K562 (cell line): ENCODE data around the gene PLK1. TPM values are rescaled to one million over a fixed set of nuclear protein-coding genes. Genes with fewer than 3 reads are reported as not detected.

Experiments used
- ATAC-seq: fragments of 200-7000 bp; cut with Tn5 transposase; 3 replicates; pipeline ENCODE4 v1.9.1; 2020; ENCODE audit warnings: moderate library complexity
- BruUV-seq: library from RNA; stranded (reverse); fragments of 400-500 nt; replicated peaks from 2 replicates; lab custom pipeline; 2021; lab: Mats Ljungman, UMichigan
- CTCF ChIA-PET: fragments of 300-600 bp; formaldehyde crosslinking; extraction: SDS; loops from one replicate; lab custom pipeline; 2021; ENCODE audit warnings: low intra/inter-chr PET ratio; lab: Yijun Ruan, JAX
- POLR2A ChIA-PET: fragments of 300-600, 350-650 bp; sonication (Branson Sonifier 250); formaldehyde crosslinking; extraction: SDS; loops from one replicate; lab custom pipeline; 2021; ENCODE audit warnings: antibody characterized with exemption, inconsistent platforms; lab: Yijun Ruan, JAX
- DNase-seq, 4 experiments: peaks; one replicate each; pipeline versions ENCODE4 v3.0.0 to v3.0.0-alpha.2; 2011 to 2018; ENCODE audit warnings: low spot score in 3 of 4, mixed read lengths in 3 of 4; ENCODE audit errors: extremely low read depth in 1 of 4
- FAIRE-seq: peaks from 2 replicates; lab custom pipeline; 2011; peaks lifted over from hg19 to GRCh38; lab: Jason Lieb, UNC
- H2AFZ ChIP-seq: 2 replicates; pipeline ENCODE4 v1.6.0; 2011; ENCODE audit warnings: low read depth, low read length, control low read depth, inconsistent platforms
- H3K27ac ChIP-seq: fragments of 200-600 bp; 3 replicates; pipeline ENCODE4 v1.8.0; 2011; ENCODE audit warnings: low read depth, mild to moderate bottlenecking, control low read depth, inconsistent platforms, low read length, moderate library complexity, mixed read lengths; ENCODE audit errors: extremely low read depth
- H3K27me3 ChIP-seq, 2 experiments: fragments of 300-600 bp in 1 of 2; 2 replicates in 1 of 2; 3 replicates in 1 of 2; pipeline versions ENCODE4 v1.6.0 to v1.8.0; 2011; ENCODE audit warnings: inconsistent platforms in 2 of 2, low read length in 2 of 2, mild to moderate bottlenecking in 1 of 2, mixed read lengths in 1 of 2, moderate library complexity in 1 of 2; ENCODE audit not compliant: control insufficient read depth in 2 of 2, insufficient read depth in 2 of 2
- H3K36me3 ChIP-seq: fragments of 300-600 bp; 3 replicates; pipeline ENCODE4 v1.8.0; 2011; ENCODE audit warnings: mild to moderate bottlenecking, low read length, inconsistent platforms; ENCODE audit not compliant: control insufficient read depth, insufficient read depth
- H3K4me1 ChIP-seq, 2 experiments: fragments of 200-600 bp in 1 of 2; replicated peaks in 1 of 2; 2 replicates in 1 of 2; 3 replicates in 1 of 2; pipeline versions ENCODE4 v1.5.1 to v1.8.0; 2011; ENCODE audit warnings: inconsistent platforms in 2 of 2, low read length in 2 of 2, mild to moderate bottlenecking in 1 of 2, mixed read lengths in 1 of 2, moderate library complexity in 1 of 2; ENCODE audit not compliant: control insufficient read depth in 2 of 2, insufficient read depth in 2 of 2
- H3K4me2 ChIP-seq: 2 replicates; pipeline ENCODE4 v1.6.1; 2011; ENCODE audit warnings: low read length, control low read depth, inconsistent platforms, mixed read lengths; ENCODE audit not compliant: insufficient read depth
- H3K4me3 ChIP-seq: fragments of 200-600 bp; sonication (generic), shearing (Covaris generic); 2 replicates; pipeline ENCODE4 v1.5.1; 2016; ENCODE audit warnings: control low read depth, inconsistent platforms
- H3K79me2 ChIP-seq: fragments of 200-600 bp; 3 replicates; pipeline ENCODE4 v1.8.0; 2011; ENCODE audit warnings: low read length, inconsistent platforms; ENCODE audit not compliant: control insufficient read depth, insufficient read depth
- H3K9ac ChIP-seq, 2 experiments: 2 replicates each; pipeline versions ENCODE4 v1.6.0 to v1.6.1; 2011; ENCODE audit warnings: low read depth in 2 of 2, low read length in 2 of 2, control low read depth in 1 of 2, inconsistent platforms in 1 of 2, mild to moderate bottlenecking in 1 of 2, mixed read lengths in 1 of 2; ENCODE audit not compliant: insufficient read depth in 1 of 2
- H3K9me1 ChIP-seq: one replicate; pipeline ENCODE4 v1.6.0; 2011; ENCODE audit warnings: inconsistent platforms, mild to moderate bottlenecking, low read length, moderate library complexity; ENCODE audit not compliant: control insufficient read depth, insufficient read depth
- H3K9me3 ChIP-seq: replicated peaks from 2 replicates; pipeline ENCODE4 v1.5.1; 2011; ENCODE audit warnings: low read depth, low read length, inconsistent platforms; ENCODE audit not compliant: control insufficient read depth, insufficient read depth
- H4K20me1 ChIP-seq: replicated peaks from 2 replicates; pipeline ENCODE4 v1.6.1; 2011; ENCODE audit warnings: low read length, inconsistent platforms, mixed read lengths; ENCODE audit not compliant: control insufficient read depth, insufficient read depth
- CXXC5 ChIP-seq: fragments of 250-450 bp; sonication (Bioruptor Pico); IDR thresholded peaks from 2 replicates; pipeline ENCODE4 v1.8.0; 2022; ENCODE audit warnings: inconsistent platforms, mild to moderate bottlenecking, moderate library complexity
- DPF2 ChIP-seq: fragments of 450-650 bp; IDR thresholded peaks from 2 replicates; pipeline ENCODE4 v1.6.1; 2016
- ETV1 ChIP-seq: fragments of 450-650 bp; conservative IDR thresholded peaks from 2 replicates; pipeline ENCODE4 v1.6.1; 2016; ENCODE audit warnings: missing genetic modification characterization, control low read depth, low read depth, missing compliant biosample characterization
- FOXK2 ChIP-seq, 2 experiments: fragments of 450-650 bp; IDR thresholded peaks in 1 of 2; conservative IDR thresholded peaks in 1 of 2; 2 replicates each; pipeline ENCODE4 v1.6.1; 2016; ENCODE audit warnings: low read depth in 2 of 2, mild to moderate bottlenecking in 1 of 2
- JUN ChIP-seq, 2 experiments: sonication (generic) in 1 of 2; formaldehyde crosslinking in 1 of 2; IDR thresholded peaks; 2 replicates each; pipeline versions ENCODE4 v1.6.1 to v1.8.0; 2012 to 2022; ENCODE audit warnings: borderline replicate concordance in 2 of 2, mild to moderate bottlenecking in 2 of 2, improper control_type of control experiment in 1 of 2, low read depth in 1 of 2, low read length in 1 of 2, missing genetic modification reagents in 1 of 2
- NFIC ChIP-seq: fragments of 450-650 bp; IDR thresholded peaks from 2 replicates; pipeline ENCODE4 v1.6.1; 2017; ENCODE audit warnings: mild to moderate bottlenecking, inconsistent platforms
- POLR2H ChIP-seq: IDR thresholded peaks from 2 replicates; pipeline ENCODE4 v1.6.1; 2016; ENCODE audit warnings: missing genetic modification characterization, low read depth, mild to moderate bottlenecking, control low read depth, missing compliant biosample characterization, moderate library complexity
- SMARCE1 ChIP-seq: fragments of 450-650 bp; IDR thresholded peaks from 2 replicates; pipeline ENCODE4 v1.7.1; 2016; ENCODE audit warnings: mild to moderate bottlenecking
- ZNF324 ChIP-seq: fragments of 250-450 bp; sonication (Bioruptor Pico); IDR thresholded peaks from 2 replicates; pipeline ENCODE4 v1.4.0; 2020; ENCODE audit warnings: mild to moderate bottlenecking
- ZNF408 ChIP-seq: fragments of 250-450 bp; sonication (Bioruptor Pico); IDR thresholded peaks from 2 replicates; pipeline ENCODE4 v1.4.0; 2020; ENCODE audit warnings: low read depth, mild to moderate bottlenecking, moderate library complexity
- ZNF699 ChIP-seq: fragments of 250-450 bp; sonication (Bioruptor Pico); IDR thresholded peaks from 2 replicates; pipeline ENCODE4 v1.8.0; 2021; ENCODE audit warnings: mild to moderate bottlenecking, moderate library complexity; ENCODE audit not compliant: insufficient replicate concordance
- ZNF766 ChIP-seq: fragments of 200-800 bp; sonication (Bioruptor generic); conservative IDR thresholded peaks from 2 replicates; pipeline ENCODE4 v1.6.1; 2016; ENCODE audit warnings: missing genetic modification characterization, missing compliant biosample characterization
- WGBS: fragments of 100-300 bp; shearing (Covaris generic); methylation state at CpG from one replicate; pipeline ENCODE4 v1.1.6; 2016; ENCODE audit warnings: low coverage, mixed read lengths; ENCODE audit not compliant: insufficient coverage; ENCODE audit errors: missing lambda C conversion rate; 5-methylcytosine and 5-hydroxymethylcytosine counted together
- in situ Hi-C: fragments of 300-500 bp; cut with MboI; formaldehyde crosslinking; loops from 4 replicates; pipeline ENCODE4 v1.15.0; 2018; ENCODE audit warnings: inconsistent platforms, mixed read lengths
- intact Hi-C: fragments of 100-400 bp; cut with micrococcal nuclease; formaldehyde crosslinking; loops from 2 replicates; pipeline ENCODE4 v1.14.2; 2022
- polyA plus RNA-seq, 8 experiments: library from polyadenylated mRNA; depleted of rRNA in 4 of 8; stranded (reverse) in 5 of 8; unstranded in 3 of 8; fragments of >200 nt; fragmentation: Nextera tagmentation in 2 of 8; fragmentation: Illumina TruSeq in 1 of 8; extraction: Ambion mirVana in 2 of 8; extraction: Trizol in 1 of 8; gene quantifications; 2 replicates each; pipeline versions ENCODE4 v1.2.1 to v1.2.3, GENCODE V29; 2011 to 2014; ENCODE audit warnings: inconsistent platforms in 1 of 8, missing spikeins in 1 of 8
- total RNA-seq, 7 experiments: library from RNA; depleted of rRNA in 6 of 7; stranded (reverse); fragments of >200 nt in 6 of 7; fragmentation: Illumina TruSeq in 2 of 7; extraction: Trizol in 2 of 7; gene quantifications; 2 replicates each; pipeline versions ENCODE4 v1.2.1 to v1.2.3, GENCODE V29; 2011 to 2021; ENCODE audit warnings: low replicate concordance in 1 of 7
- TF ChIP-seq, protein P1 (sequence below): fragments of 450-650 bp; IDR thresholded peaks from 2 replicates; pipeline ENCODE4 v1.6.1; 2016
- TF ChIP-seq, protein P2 (sequence below): fragments of 450-650 bp; IDR thresholded peaks from 2 replicates; pipeline ENCODE4 v1.6.1; 2017; ENCODE audit warnings: antibody characterized with exemption, mild to moderate bottlenecking

Gene PLK1
- total and polyA plus RNA-seq, 9 of the 15 experiments (the other 6 are each of a cell fraction or from before 2014, with no cell fraction given): 13.6 to 212 (median 45.5) TPM

DNA sequence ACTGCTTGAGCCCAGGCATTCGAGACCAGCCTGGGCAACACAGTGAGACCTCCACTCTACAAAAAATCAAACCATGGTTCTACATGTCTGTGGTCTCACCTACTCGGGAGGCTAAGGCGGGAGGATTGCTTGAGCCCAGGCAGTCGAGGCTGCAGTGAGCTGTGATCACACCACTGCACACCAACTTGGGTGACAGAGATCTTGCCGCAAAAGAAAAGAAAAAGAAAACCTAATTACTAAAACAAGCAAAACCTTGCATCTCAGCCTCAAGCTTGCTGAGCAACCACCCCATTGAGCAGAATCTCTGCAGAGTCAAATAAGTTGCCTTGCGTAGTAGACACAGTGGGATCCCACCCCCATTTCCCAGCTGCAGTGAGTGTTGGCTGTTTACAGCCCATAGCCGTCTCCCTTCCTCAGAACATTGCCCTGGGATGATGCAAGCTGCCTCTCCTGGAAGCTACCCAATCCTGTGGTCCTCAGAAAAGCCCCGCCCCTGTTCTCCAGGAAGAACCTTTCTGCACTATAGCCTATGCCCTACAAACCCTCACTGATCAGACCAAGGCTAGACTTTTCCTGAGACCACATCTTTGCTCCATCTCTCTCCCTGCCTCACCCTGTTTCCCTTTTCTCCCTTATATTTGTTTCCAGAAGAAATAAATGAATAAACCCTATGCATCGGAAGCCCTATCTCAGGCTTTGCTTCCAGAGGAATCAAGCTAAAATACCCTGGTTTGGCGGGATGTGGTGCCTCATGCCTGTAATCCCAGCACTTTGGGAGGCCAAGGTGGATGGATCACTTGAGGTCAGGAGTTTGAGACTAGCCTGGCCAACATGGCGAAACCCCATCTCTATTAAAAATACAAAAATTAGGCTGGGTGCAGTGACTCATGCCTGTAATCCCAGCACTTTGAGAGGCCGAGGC, 51.1 kb downstream of the PLK1 start:
- Histone ChIP-seq H2AFZ (peak overlapping the region; percentile 71), H3K4me2 (peak overlapping the region; percentile 28), H3K4me1 (peaks cover 7 to 11% of the 10 kb centered on the region in 2 experiments; a peak in 4 of 5 replicates), H3K9me1 (no peaks in the 10 kb centered on the region), H3K79me2 (no peaks in the 10 kb centered on the region), H3K36me3 (no peaks in the 10 kb centered on the region), H3K9me3 (no peaks in the 10 kb centered on the region), H4K20me1 (no peaks in the 10 kb centered on the region), H3K27me3 (no peaks in the 10 kb centered on the region), H3K4me3 (no peak overlapping the region), H3K9ac (peak overlapping the region; percentile 11 to 12; a peak in 2 of 4 replicates), H3K27ac (no peak overlapping the region; the same call in 2 of the 3 replicates)
- TSS peak; percentile 82 for BruUV-seq
- WGBS: 44% methylated on average over 12 of the region's 12 CpGs
- peak; percentile 34 to 79 (median 60) for DNase-seq
- in situ Hi-C loops (loop anchor here (10.0 kb wide), 3 partner anchors 305 to 775 kb away; partner anchors contain the start of gene CACNG3), intact Hi-C loops (loop anchor here (2.0 to 10.0 kb wide), 5 partner anchors 51 to 775 kb away; partner anchors contain the start of genes CACNG3, EARS2, PLK1 and UBFD1)
- peak; percentile 96 for ATAC-seq
- FAIRE-seq: peak; percentile 86
- CTCF ChIA-PET: no interaction called here
- POLR2A ChIA-PET: interaction anchor here (0.8 to 1.4 kb wide), 2 partner anchors 50 to 149 kb away, joined by 3 to 4 read pairs; no protein-coding TSS in a partner anchor
- peak; percentile 25; the same call in 1 of the 2 replicates for TF ChIP-seq SMARCE1
- 0 out of 2 replicates have a peak, but pooled peaks have one; percentile 29 for TF ChIP-seq JUN (IDR thresholded peaks at IDR 0.05; ENCODE audit: borderline replicate concordance, low read depth, low read length)
- TF ChIP-seq JUN (CRISPR knock-in tag; IDR thresholded peaks at IDR 0.05; ENCODE audit: borderline replicate concordance): no peak
- 0 out of 2 replicates have a peak, but pooled peaks have one; percentile 25 for TF ChIP-seq ZNF766
- TF ChIP-seq POLR2H (tag): peak; percentile 50; the same call in 1 of the 2 replicates
- TF ChIP-seq, protein P1, sequence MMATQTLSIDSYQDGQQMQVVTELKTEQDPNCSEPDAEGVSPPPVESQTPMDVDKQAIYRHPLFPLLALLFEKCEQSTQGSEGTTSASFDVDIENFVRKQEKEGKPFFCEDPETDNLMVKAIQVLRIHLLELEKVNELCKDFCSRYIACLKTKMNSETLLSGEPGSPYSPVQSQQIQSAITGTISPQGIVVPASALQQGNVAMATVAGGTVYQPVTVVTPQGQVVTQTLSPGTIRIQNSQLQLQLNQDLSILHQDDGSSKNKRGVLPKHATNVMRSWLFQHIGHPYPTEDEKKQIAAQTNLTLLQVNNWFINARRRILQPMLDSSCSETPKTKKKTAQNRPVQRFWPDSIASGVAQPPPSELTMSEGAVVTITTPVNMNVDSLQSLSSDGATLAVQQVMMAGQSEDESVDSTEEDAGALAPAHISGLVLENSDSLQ: peak; percentile 46; the same call in 1 of the 2 replicates
- no peak for TF ChIP-seq ZNF324 (CRISPR knock-in tag)
- TF ChIP-seq ZNF699 (CRISPR knock-in tag): no peak
- peak; percentile 45; the same call in 1 of the 2 replicates for TF ChIP-seq NFIC
- TF ChIP-seq FOXK2 (conservative IDR thresholded peaks at IDR 0.05 in 1 of 2, IDR thresholded peaks at IDR 0.05 in 1 of 2; ENCODE audit: low read depth in 2 of 2): peak; percentile 89 to 95
- no peak for TF ChIP-seq ZNF408
- 0 out of 2 replicates have a peak, but pooled peaks have one; percentile 29 for TF ChIP-seq CXXC5 (CRISPR knock-in tag)
- 0 out of 2 replicates have a peak, but pooled peaks have one; percentile 10 for TF ChIP-seq ETV1
- TF ChIP-seq, protein P2, sequence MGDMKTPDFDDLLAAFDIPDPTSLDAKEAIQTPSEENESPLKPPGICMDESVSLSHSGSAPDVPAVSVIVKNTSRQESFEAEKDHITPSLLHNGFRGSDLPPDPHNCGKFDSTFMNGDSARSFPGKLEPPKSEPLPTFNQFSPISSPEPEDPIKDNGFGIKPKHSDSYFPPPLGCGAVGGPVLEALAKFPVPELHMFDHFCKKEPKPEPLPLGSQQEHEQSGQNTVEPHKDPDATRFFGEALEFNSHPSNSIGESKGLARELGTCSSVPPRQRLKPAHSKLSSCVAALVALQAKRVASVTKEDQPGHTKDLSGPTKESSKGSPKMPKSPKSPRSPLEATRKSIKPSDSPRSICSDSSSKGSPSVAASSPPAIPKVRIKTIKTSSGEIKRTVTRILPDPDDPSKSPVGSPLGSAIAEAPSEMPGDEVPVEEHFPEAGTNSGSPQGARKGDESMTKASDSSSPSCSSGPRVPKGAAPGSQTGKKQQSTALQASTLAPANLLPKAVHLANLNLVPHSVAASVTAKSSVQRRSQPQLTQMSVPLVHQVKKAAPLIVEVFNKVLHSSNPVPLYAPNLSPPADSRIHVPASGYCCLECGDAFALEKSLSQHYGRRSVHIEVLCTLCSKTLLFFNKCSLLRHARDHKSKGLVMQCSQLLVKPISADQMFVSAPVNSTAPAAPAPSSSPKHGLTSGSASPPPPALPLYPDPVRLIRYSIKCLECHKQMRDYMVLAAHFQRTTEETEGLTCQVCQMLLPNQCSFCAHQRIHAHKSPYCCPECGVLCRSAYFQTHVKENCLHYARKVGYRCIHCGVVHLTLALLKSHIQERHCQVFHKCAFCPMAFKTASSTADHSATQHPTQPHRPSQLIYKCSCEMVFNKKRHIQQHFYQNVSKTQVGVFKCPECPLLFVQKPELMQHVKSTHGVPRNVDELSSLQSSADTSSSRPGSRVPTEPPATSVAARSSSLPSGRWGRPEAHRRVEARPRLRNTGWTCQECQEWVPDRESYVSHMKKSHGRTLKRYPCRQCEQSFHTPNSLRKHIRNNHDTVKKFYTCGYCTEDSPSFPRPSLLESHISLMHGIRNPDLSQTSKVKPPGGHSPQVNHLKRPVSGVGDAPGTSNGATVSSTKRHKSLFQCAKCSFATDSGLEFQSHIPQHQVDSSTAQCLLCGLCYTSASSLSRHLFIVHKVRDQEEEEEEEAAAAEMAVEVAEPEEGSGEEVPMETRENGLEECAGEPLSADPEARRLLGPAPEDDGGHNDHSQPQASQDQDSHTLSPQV: 0 out of 2 replicates have a peak, but pooled peaks have one; percentile 36
- peak; percentile 46; the same call in 1 of the 2 replicates for TF ChIP-seq DPF2
